IPS DF 6.9 (cell line): ENCODE results near the gene NANOGP8.

Experiments
- DNase-seq: peaks from one replicate; pipeline ENCODE4 v3.0.0-alpha.2; 2013; ENCODE audit warnings: low read depth, low spot score
- H3K27ac ChIP-seq: one replicate; pipeline ENCODE4 v1.5.1; 2013; ENCODE audit warnings: low read length, control low read depth
- H3K27me3 ChIP-seq: 2 replicates; pipeline ENCODE4 v1.6.1; 2013; ENCODE audit warnings: mild to moderate bottlenecking, low read length; ENCODE audit not compliant: control insufficient read depth, insufficient read depth
- H3K36me3 ChIP-seq: 2 replicates; pipeline ENCODE4 v1.6.1; 2013; ENCODE audit warnings: low read length; ENCODE audit not compliant: control insufficient read depth, insufficient read depth
- H3K4me1 ChIP-seq: 2 replicates; pipeline ENCODE4 v1.6.1; 2013; ENCODE audit warnings: low read length; ENCODE audit not compliant: control insufficient read depth, insufficient read depth
- H3K4me3 ChIP-seq: 2 replicates; pipeline ENCODE4 v1.5.1; 2013; ENCODE audit warnings: mild to moderate bottlenecking, low read length
- H3K9me3 ChIP-seq: 2 replicates; pipeline ENCODE4 v1.6.1; 2013; ENCODE audit warnings: low read length, inconsistent platforms; ENCODE audit not compliant: control insufficient read depth, insufficient read depth
- WGBS: extraction: QIAGEN DNeasy Blood & Tissue Kit; methylation state at CpG from one replicate; pipeline ENCODE4 v1.1.7; 2013; ENCODE audit warnings: mixed read lengths, missing lambda C conversion rate; ENCODE audit not compliant: insufficient read length, insufficient coverage; 5-methylcytosine and 5-hydroxymethylcytosine counted together

The NANOGP8 gene

GRCh38 chr15:35117543-35118265 is 32.6 kb upstream of the NANOGP8 start:
- H3K4me3 ChIP-seq: no peak overlapping the region
- H3K27ac ChIP-seq: no peak overlapping the region
- WGBS: no CpG with 5 or more reads among the region's 2 CpGs
- no peak for DNase-seq
- no peaks in the 10 kb centered on the region for H3K36me3 ChIP-seq
- H3K9me3 ChIP-seq: no peaks in the 10 kb centered on the region
- H3K4me1 ChIP-seq: no peaks in the 10 kb centered on the region
- no peaks in the 10 kb centered on the region for H3K27me3 ChIP-seq

GRCh38 chr15:35115155-35115725 is 30.1 kb upstream of the NANOGP8 start:
- no peak for DNase-seq
- Histone ChIP-seq H3K4me3 (no peak overlapping the region), H3K27ac (no peak overlapping the region), H3K27me3 (no peaks in the 10 kb centered on the region), H3K9me3 (no peaks in the 10 kb centered on the region), H3K36me3 (no peaks in the 10 kb centered on the region), H3K4me1 (no peaks in the 10 kb centered on the region)
- WGBS: no CpG with 5 or more reads among the region's 5 CpGs

- Histone ChIP-seq H3K4me3 (no peak overlapping the region), H3K36me3 (no peaks in the 10 kb centered on the region), H3K4me1 (no peaks in the 10 kb centered on the region), H3K9me3 (no peaks in the 10 kb centered on the region), H3K27me3 (no peaks in the 10 kb centered on the region), H3K27ac (no peak overlapping the region)
- DNase-seq: no peak
- WGBS: no CpG with 5 or more reads among the region's 2 CpGs
Observed at GRCh38 chr15:35112346-35112745, 27.3 kb upstream of the NANOGP8 start.

GRCh38 chr15:35111861-35112260 is 26.8 kb upstream of the NANOGP8 start:
- no peaks in the 10 kb centered on the region for H3K9me3 ChIP-seq
- H3K4me3 ChIP-seq: no peak overlapping the region
- H3K4me1 ChIP-seq: no peaks in the 10 kb centered on the region
- H3K27me3 ChIP-seq: no peaks in the 10 kb centered on the region
- no peaks in the 10 kb centered on the region for H3K36me3 ChIP-seq
- no peak overlapping the region for H3K27ac ChIP-seq
- DNase-seq: no peak

GRCh38 chr15:35108453-35108852 is 23.4 kb upstream of the NANOGP8 start:
- H3K27ac ChIP-seq: no peak overlapping the region
- DNase-seq: no peak

GRCh38 chr15:35107561-35107960 is 22.5 kb upstream of the NANOGP8 start:
- H3K9me3 ChIP-seq: no peaks in the 10 kb centered on the region
- no CpG with 5 or more reads among the region's 5 CpGs for WGBS
- no peaks in the 10 kb centered on the region for H3K36me3 ChIP-seq
- H3K4me1 ChIP-seq: no peaks in the 10 kb centered on the region
- no peak overlapping the region for H3K4me3 ChIP-seq
- H3K27ac ChIP-seq: no peak overlapping the region
- H3K27me3 ChIP-seq: no peaks in the 10 kb centered on the region
- DNase-seq: no peak

More at GRCh38 chr15:35108453-35108852, 23.4 kb upstream of the NANOGP8 start:
- Histone ChIP-seq H3K4me3 (no peak overlapping the region), H3K36me3 (no peaks in the 10 kb centered on the region), H3K27me3 (no peaks in the 10 kb centered on the region), H3K4me1 (no peaks in the 10 kb centered on the region), H3K9me3 (no peaks in the 10 kb centered on the region)

- Histone ChIP-seq H3K9me3 (no peaks in the 10 kb centered on the region), H3K4me3 (no peak overlapping the region), H3K36me3 (no peaks in the 10 kb centered on the region), H3K4me1 (no peaks in the 10 kb centered on the region), H3K27ac (no peak overlapping the region), H3K27me3 (no peaks in the 10 kb centered on the region)
- DNase-seq: no peak
- WGBS: no CpG with 5 or more reads among the region's 3 CpGs
Observed at GRCh38 chr15:35107122-35107521, 22.0 kb upstream of the NANOGP8 start.

- no CpG with 5 or more reads among the region's 3 CpGs for WGBS
- Histone ChIP-seq H3K36me3 (no peaks in the 10 kb centered on the region), H3K4me1 (no peaks in the 10 kb centered on the region), H3K9me3 (no peaks in the 10 kb centered on the region), H3K4me3 (no peak overlapping the region), H3K27ac (no peak overlapping the region), H3K27me3 (no peaks in the 10 kb centered on the region)
- DNase-seq: no peak
Observed at GRCh38 chr15:35104526-35105147, 19.5 kb upstream of the NANOGP8 start.

GRCh38 chr15:35102186-35102585 is 17.1 kb upstream of the NANOGP8 start:
- Histone ChIP-seq H3K27me3 (no peaks in the 10 kb centered on the region), H3K36me3 (no peaks in the 10 kb centered on the region), H3K4me1 (no peaks in the 10 kb centered on the region), H3K9me3 (no peaks in the 10 kb centered on the region), H3K27ac (no peak overlapping the region), H3K4me3 (no peak overlapping the region)
- DNase-seq: no peak
- no CpG with 5 or more reads among the region's 3 CpGs for WGBS

GRCh38 chr15:35101335-35101734 is 16.2 kb upstream of the NANOGP8 start:
- no peaks in the 10 kb centered on the region for H3K27me3 ChIP-seq
- H3K27ac ChIP-seq: no peak overlapping the region
- H3K4me1 ChIP-seq: no peaks in the 10 kb centered on the region
- H3K4me3 ChIP-seq: no peak overlapping the region
- H3K36me3 ChIP-seq: no peaks in the 10 kb centered on the region
- DNase-seq: no peak
- H3K9me3 ChIP-seq: no peaks in the 10 kb centered on the region

GRCh38 chr15:35098737-35099136 is 13.6 kb upstream of the NANOGP8 start:
- Histone ChIP-seq H3K27me3 (no peaks in the 10 kb centered on the region), H3K4me1 (no peaks in the 10 kb centered on the region), H3K4me3 (no peak overlapping the region), H3K36me3 (no peaks in the 10 kb centered on the region), H3K27ac (no peak overlapping the region), H3K9me3 (no peaks in the 10 kb centered on the region)
- no peak for DNase-seq
